WERI-Rb-1 (cell line): ENCODE data around the gene DENND5A.

Source experiments
- DNase-seq: peaks from one replicate; pipeline ENCODE4 v3.0.0-alpha.2; 2020
- H3K27ac ChIP-seq: fragments of 250-450 bp; sonication (Bioruptor Pico); 2 replicates; pipeline ENCODE4 v1.5.1; 2020; ENCODE audit warnings: mild to moderate bottlenecking, moderate library complexity
- H3K27me3 ChIP-seq: fragments of 250-450 bp; sonication (Bioruptor Pico); 2 replicates; pipeline ENCODE4 v1.5.1; 2021; ENCODE audit warnings: mild to moderate bottlenecking, low read depth, moderate library complexity; ENCODE audit not compliant: insufficient read depth, severe bottlenecking
- H3K36me3 ChIP-seq: fragments of 250-450 bp; sonication (Bioruptor Pico); 2 replicates; pipeline ENCODE4 v1.5.1; 2020; ENCODE audit warnings: mild to moderate bottlenecking, moderate library complexity
- H3K4me3 ChIP-seq: 2 replicates; pipeline ENCODE4 v1.5.1; 2011; ENCODE audit warnings: low read depth, mild to moderate bottlenecking, control low read depth, low read length
- H3K9me3 ChIP-seq: fragments of 250-450 bp; sonication (Bioruptor Pico); 2 replicates; pipeline ENCODE4 v1.5.1; 2021; ENCODE audit warnings: mild to moderate bottlenecking, moderate library complexity; ENCODE audit not compliant: severe bottlenecking
- TF ChIP-seq, protein P1 (sequence below): IDR thresholded peaks from 2 replicates; pipeline ENCODE4 v1.5.1; 2011; ENCODE audit warnings: low read depth, mild to moderate bottlenecking, control low read depth, inconsistent platforms, low read length

Gene DENND5A

DNA sequence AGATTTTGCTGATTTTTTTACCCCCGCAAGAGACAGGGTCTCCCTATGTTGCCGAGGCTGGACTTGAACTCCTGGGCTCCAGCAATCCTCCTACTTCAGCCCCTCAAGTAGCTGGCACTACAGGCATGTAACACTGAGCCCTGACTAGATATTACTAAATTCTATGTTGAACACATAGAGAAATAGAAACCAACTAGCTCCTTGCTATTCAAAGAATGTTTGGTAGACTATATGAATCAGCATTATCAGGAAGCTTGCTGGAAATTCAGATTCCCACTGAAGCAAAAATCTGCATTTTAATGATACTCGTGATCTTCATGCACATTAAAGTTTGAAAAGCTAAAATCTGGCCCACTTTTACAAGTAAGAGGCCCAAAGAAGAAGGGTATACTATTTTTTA lies 37.3 kb upstream of the DENND5A start:
- no peaks in the 10 kb centered on the region for H3K9me3 ChIP-seq
- no peak overlapping the region for H3K4me3 ChIP-seq
- no peak for DNase-seq
- peaks cover 4% of the 10 kb centered on the region; the same call in 1 of the 2 replicates for H3K36me3 ChIP-seq
- no peaks in the 10 kb centered on the region for H3K27me3 ChIP-seq
- TF ChIP-seq, protein P1, sequence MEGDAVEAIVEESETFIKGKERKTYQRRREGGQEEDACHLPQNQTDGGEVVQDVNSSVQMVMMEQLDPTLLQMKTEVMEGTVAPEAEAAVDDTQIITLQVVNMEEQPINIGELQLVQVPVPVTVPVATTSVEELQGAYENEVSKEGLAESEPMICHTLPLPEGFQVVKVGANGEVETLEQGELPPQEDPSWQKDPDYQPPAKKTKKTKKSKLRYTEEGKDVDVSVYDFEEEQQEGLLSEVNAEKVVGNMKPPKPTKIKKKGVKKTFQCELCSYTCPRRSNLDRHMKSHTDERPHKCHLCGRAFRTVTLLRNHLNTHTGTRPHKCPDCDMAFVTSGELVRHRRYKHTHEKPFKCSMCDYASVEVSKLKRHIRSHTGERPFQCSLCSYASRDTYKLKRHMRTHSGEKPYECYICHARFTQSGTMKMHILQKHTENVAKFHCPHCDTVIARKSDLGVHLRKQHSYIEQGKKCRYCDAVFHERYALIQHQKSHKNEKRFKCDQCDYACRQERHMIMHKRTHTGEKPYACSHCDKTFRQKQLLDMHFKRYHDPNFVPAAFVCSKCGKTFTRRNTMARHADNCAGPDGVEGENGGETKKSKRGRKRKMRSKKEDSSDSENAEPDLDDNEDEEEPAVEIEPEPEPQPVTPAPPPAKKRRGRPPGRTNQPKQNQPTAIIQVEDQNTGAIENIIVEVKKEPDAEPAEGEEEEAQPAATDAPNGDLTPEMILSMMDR: no peak
- H3K27ac ChIP-seq: no peak overlapping the region

DNA sequence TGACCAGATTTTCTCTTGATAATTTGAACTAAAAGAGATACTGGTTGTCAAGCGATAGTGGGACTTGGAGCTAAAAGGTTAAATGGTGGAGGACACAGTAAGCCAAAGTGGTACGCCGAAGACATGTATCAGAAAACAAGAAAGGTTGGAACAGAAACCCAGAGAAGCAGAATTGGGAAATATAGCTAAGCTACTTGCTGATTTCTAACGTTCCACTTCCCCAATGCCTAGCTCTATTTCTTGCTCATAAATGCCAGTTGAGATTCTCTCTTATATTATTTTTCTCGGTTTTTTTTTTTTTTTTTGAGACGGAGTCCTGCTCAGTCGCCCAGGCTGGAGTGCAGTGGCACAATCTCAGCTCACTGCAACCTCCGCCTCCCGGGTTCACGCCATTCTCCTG lies 36.6 kb upstream of the DENND5A start:
- TF ChIP-seq, protein P1: no peak
- DNase-seq: no peak
- H3K9me3 ChIP-seq: no peaks in the 10 kb centered on the region
- H3K27ac ChIP-seq: no peak overlapping the region
- no peaks in the 10 kb centered on the region for H3K27me3 ChIP-seq
- peaks cover 5% of the 10 kb centered on the region for H3K36me3 ChIP-seq
- no peak overlapping the region for H3K4me3 ChIP-seq

DNA sequence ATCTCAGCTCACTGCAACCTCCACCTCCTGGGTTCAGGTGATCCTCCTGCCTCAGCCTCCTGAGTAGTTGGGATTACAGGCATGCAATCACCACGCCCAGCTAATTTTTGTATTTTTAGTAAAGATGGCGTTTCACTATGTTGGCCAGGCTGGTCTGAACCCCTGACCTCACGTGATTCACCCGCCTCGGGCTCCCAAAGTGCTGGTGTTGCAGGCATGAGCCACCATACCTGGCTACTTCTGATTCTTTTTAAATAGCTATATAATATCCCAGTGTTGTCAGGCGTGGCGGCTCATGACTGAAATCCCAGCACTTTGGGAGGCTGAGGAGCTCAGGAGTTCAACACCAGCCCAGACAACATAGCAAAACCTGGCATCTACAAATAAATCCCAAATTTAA lies 28.5 kb upstream of the DENND5A start:
- Histone ChIP-seq H3K27ac (no peak overlapping the region), H3K4me3 (no peak overlapping the region), H3K9me3 (no peaks in the 10 kb centered on the region), H3K27me3 (no peaks in the 10 kb centered on the region), H3K36me3 (peaks cover 20% of the 10 kb centered on the region)
- no peak for DNase-seq
- TF ChIP-seq, protein P1: no peak

DNA sequence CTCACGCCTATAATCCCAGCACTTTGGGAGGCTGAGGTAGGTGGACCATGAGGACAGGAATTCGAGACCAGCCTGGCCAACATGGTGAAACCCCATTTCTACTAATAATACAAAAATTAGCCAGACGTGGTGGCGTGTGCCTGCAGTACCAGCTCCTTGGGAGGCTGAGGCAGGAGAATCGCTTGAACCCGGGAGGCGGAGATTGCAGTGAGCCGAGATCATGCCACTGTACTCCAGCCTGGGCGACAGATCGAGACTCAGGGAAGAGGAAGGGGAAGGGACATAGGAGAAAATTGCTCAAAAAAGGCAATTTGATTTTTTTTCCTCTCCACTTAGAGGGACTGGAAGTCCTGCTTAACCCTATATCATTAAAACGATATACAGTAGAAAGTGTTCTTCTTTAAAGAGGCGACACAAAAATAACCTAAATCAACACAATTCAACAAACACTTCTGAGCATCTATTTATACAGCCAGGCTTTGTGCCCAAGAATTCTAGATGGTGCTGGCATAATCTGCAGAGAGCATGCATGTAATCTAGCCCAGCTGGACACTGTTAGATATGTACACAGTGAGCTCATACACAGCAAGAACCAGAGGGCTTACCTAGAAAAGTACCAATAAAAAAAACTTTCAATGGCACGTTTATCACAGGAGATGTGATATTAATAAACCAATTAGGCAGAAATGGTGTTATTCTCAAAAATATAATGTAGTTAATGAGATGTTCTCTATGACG lies 20.9 kb upstream of the DENND5A start:
- Histone ChIP-seq H3K27me3 (no peaks in the 10 kb centered on the region), H3K4me3 (no peak overlapping the region), H3K36me3 (peaks cover 23% of the 10 kb centered on the region), H3K9me3 (no peaks in the 10 kb centered on the region), H3K27ac (no peak overlapping the region)
- TF ChIP-seq, protein P1: no peak
- no peak for DNase-seq

DNA sequence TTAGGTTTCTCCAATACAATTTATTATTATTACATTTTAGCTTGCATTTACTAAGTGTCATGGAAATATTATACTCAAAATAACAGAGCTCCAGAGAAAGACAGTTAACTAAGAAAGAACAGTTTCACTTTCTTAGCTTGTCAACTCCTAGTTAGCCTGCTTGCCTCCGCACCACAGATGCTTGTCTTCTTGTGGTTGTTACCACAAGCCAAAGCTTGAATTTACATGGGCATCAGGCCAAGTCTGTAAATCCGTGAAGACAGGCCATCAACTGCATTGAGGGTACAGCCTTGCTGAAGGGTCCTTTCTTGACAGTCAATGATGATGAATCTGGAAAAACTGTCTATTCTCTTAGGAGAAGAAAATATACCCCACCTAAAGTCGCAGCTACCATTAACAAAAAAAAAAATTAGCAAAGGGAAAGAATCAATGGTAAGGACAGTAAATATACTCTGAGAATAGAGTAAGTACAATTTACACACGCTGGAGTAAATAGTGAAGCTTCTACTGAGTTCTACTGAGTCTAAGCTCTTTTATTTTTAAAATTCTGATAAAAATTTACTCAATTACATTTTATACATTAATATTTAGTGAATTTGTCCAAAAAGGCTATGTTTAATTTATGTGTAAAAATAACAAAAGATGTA lies 15.6 kb upstream of the DENND5A start:
- Histone ChIP-seq H3K9me3 (no peaks in the 10 kb centered on the region), H3K27ac (no peak overlapping the region), H3K4me3 (no peak overlapping the region), H3K36me3 (peaks cover 23% of the 10 kb centered on the region), H3K27me3 (no peaks in the 10 kb centered on the region)
- DNase-seq: no peak
- TF ChIP-seq, protein P1: no peak

DNA sequence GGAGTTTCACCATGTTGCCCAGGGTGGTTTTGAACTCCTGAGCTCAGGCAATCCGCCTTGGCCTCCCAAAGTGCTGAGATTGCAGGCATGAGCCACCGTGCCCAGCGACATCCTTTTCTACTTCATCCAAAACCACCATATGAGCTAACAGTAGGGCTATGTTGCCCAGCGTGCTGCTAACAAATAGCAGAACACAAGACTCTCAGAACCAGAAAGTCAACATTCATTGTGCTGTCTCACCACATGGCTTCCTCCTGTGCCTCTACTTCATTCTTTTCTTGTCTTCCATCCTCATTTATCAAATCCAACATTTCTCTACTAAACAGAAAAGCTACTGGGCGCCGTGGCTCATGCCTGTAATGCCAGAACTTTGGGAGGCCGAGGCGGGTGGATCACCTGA lies 12.0 kb upstream of the DENND5A start:
- H3K27me3 ChIP-seq: no peaks in the 10 kb centered on the region
- peaks cover 11% of the 10 kb centered on the region for H3K36me3 ChIP-seq
- no peak for DNase-seq
- H3K9me3 ChIP-seq: no peaks in the 10 kb centered on the region
- H3K27ac ChIP-seq: no peak overlapping the region
- TF ChIP-seq, protein P1: no peak
- no peak overlapping the region for H3K4me3 ChIP-seq
